Brain microvascular endothelial cell (primary cell): ENCODE results near the gene ABL1.

Experiments
- DNase-seq: peaks from one replicate; pipeline ENCODE4 v3.0.0-alpha.2; 2020
- H3K27ac ChIP-seq: fragments of 250-450 bp; sonication (Bioruptor Pico); 2 replicates; pipeline ENCODE4 v1.5.1; 2020; ENCODE audit warnings: mild to moderate bottlenecking, moderate library complexity
- H3K27me3 ChIP-seq: fragments of 250-450 bp; sonication (Bioruptor Pico); replicated peaks from 2 replicates; pipeline ENCODE4 v1.5.1; 2020; ENCODE audit warnings: mild to moderate bottlenecking
- H3K36me3 ChIP-seq: fragments of 250-450 bp; sonication (Bioruptor Pico); replicated peaks from 2 replicates; pipeline ENCODE4 v1.5.1; 2020; ENCODE audit warnings: mild to moderate bottlenecking
- H3K4me3 ChIP-seq: 2 replicates; pipeline ENCODE4 v1.5.1; 2011; ENCODE audit warnings: low read depth, mild to moderate bottlenecking, control low read depth, low read length, moderate library complexity
- in situ Hi-C: cut with HindIII; loops from 2 replicates; pipeline ENCODE4 v1.10.0; 2017; ENCODE audit warnings: low sequenced_read_pairs, low pct_ligation_motif_present
- TF ChIP-seq, protein P1 (sequence below): IDR thresholded peaks from 2 replicates; pipeline ENCODE4 v1.5.1; 2011; ENCODE audit warnings: low read depth, mild to moderate bottlenecking, moderate library complexity, low read length, control low read depth, inconsistent platforms; ENCODE audit errors: missing control alignments

Gene ABL1

DNA sequence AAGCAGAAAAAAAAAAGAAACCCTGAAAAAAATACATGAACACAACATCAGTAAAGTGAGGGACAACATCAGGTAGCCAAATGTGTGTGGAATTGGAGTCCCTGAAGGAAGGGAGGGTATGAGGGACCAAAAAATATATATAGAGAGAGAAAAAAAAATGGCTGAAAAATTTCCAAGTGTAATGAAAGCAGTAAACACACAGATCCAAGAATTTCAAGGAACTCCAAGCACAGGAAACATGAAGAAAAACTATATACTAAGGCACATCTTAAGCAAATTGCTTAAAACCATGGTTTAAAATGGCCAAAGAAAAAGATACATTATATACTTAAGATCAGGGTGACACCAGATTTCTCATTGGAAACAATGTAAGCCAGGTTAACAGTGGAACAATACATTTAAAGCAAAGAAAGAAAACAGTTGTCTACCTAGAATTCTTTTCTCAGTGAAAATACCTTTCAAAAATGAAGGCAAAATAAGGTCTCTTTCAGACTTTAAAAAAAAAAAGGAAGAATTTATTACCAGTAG, 24.4 kb upstream of the ABL1 start:
- TF ChIP-seq, protein P1, sequence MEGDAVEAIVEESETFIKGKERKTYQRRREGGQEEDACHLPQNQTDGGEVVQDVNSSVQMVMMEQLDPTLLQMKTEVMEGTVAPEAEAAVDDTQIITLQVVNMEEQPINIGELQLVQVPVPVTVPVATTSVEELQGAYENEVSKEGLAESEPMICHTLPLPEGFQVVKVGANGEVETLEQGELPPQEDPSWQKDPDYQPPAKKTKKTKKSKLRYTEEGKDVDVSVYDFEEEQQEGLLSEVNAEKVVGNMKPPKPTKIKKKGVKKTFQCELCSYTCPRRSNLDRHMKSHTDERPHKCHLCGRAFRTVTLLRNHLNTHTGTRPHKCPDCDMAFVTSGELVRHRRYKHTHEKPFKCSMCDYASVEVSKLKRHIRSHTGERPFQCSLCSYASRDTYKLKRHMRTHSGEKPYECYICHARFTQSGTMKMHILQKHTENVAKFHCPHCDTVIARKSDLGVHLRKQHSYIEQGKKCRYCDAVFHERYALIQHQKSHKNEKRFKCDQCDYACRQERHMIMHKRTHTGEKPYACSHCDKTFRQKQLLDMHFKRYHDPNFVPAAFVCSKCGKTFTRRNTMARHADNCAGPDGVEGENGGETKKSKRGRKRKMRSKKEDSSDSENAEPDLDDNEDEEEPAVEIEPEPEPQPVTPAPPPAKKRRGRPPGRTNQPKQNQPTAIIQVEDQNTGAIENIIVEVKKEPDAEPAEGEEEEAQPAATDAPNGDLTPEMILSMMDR: no peak
- H3K27ac ChIP-seq: no peak overlapping the region
- no peaks in the 10 kb centered on the region for H3K27me3 ChIP-seq
- in situ Hi-C loops: no loop called here
- no peaks in the 10 kb centered on the region for H3K36me3 ChIP-seq
- DNase-seq: no peak
- no peak overlapping the region for H3K4me3 ChIP-seq

DNA sequence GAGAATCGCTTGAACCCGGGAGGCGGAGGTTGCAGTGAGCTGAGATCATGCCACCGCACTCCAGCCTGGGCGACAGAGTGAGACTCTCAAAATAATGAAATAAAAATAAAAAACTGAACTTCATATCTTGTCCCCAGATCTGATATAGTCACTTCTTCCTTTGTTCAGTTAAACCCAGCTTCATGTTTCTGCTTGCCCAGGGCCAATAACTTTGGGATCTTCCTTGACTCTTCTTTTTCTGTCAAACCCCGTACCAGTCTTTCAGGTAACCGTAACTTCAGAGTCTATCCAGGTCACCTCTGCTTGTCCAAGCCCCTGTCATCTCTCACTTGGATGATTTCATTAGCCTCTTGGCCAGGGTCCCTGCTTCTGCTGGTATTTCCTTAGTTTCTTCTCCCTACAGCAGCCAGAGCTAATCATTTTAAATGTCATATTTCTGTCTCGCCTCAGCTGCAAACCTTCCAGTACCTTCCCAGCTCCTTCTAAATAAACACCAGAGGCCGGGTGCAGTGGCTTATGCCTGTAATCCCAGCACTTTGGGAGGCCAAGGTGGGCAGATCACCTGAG, 19.7 kb upstream of the ABL1 start:
- Histone ChIP-seq H3K4me3 (no peak overlapping the region), H3K27me3 (no peaks in the 10 kb centered on the region), H3K36me3 (no peaks in the 10 kb centered on the region), H3K27ac (peak overlapping the region; percentile 17)
- DNase-seq: no peak
- TF ChIP-seq, protein P1: no peak
- in situ Hi-C loops: no loop called here

DNA sequence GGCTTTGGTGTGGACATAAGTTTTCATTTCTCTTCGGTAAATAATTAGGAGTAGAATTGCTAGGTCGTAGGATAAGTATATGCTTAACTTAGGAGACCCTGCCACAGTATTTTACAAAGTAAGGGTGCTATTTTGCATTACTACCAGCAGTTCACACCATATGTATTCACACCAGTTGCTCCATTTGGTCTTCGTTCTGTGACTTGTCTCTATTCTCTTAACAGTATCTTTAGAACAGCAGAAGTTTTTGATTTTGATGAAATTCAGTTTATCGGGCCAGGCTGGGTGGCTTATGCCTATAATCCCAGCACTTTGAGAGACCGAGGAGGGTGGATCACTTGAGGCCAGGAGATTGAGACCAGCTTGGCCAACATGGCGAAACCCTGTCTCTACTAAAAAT, 17.1 kb upstream of the ABL1 start:
- TF ChIP-seq, protein P1: no peak
- no peak for DNase-seq
- Histone ChIP-seq H3K27me3 (no peaks in the 10 kb centered on the region), H3K27ac (no peak overlapping the region), H3K36me3 (no peaks in the 10 kb centered on the region), H3K4me3 (no peak overlapping the region)
- in situ Hi-C loops: no loop called here

DNA sequence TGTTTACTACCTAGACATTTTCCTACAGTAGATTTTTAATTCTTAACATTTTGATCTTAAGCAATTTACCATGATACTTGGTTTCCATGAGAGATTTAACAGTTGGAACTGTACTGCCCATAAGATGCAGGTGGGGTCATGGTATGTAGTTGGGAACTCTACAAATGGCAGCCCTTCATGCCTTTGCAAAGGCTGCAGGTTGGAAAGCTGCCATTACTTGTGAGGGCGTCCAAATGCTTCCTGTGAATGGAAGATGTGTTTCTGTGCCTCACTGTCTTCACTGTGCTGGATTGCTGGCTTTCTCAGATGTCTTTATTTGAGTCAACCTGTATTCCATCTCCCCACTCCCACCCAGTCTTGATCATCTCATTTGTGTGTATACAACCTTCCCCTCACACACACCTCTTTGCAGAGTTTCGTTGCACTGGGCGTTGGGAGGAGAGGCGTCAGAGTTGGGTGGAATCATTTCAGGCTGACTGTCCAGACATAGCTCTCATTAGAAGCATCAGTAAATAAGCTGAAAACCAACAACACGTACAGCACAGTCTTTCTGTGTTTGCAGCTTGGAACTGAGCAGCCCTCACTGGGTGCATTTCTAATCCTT, 14.8 kb upstream of the ABL1 start:
- in situ Hi-C loops: no loop called here
- TF ChIP-seq, protein P1: no peak
- Histone ChIP-seq H3K4me3 (no peak overlapping the region), H3K36me3 (no peaks in the 10 kb centered on the region), H3K27ac (no peak overlapping the region), H3K27me3 (no peaks in the 10 kb centered on the region)
- DNase-seq: no peak

DNA sequence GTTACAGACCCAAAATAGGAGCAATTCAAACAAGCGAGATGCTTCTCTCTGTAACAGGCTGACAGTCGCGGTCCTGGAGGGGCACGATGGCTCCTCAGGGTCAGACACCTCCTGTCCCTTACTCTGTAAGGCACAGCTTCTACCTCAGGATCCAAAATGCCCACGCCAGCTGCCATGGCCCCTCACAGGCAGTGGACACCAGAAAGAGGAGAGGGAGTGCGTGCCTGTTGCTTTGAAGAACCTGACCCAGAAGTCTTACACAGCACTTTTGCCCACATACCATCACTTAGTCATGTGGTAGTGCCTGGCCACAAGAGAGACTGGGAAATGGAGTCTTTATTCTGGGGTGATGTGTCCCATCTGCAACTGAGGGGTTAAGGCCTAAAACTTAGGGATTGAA, 11.6 kb upstream of the ABL1 start:
- H3K27me3 ChIP-seq: no peaks in the 10 kb centered on the region
- in situ Hi-C loops: no loop called here
- peak; percentile 52 for DNase-seq
- no peak overlapping the region for H3K4me3 ChIP-seq
- TF ChIP-seq, protein P1: no peak
- peak overlapping the region; percentile 84 for H3K27ac ChIP-seq
- no peaks in the 10 kb centered on the region for H3K36me3 ChIP-seq
